GM21786 (cell line): ENCODE measurements around the gene SULT2B1.
"Not testable (repeated sequence)": the region's sequence is repeated elsewhere in the genome, so short reads cannot be mapped to it uniquely, and the experiment has no call there.

Source experiments
- ATAC-seq: cut with Tn5 transposase; IDR thresholded peaks from one replicate; pipeline ENCODE4 v1.9.1; 2021; ENCODE audit not compliant: unreplicated experiment

Gene SULT2B1

DNA sequence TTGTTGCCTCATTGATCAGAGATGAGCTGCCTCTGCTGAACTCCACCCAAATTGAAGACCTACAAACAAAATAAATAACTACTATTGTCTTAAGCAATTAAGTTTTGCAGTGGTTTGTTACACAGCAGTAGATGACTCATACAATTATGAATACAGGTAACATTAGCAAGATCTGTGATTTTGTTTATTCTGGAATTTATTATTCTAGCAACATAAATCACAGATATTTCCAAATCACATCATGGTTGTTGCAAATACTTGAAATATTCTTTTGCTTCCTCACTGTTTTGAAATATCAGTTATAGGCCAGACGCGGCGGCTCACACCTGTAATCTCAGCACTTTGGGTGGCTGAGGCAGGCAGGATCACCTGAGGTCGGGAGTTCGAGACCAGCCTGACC, 27.2 kb upstream of the SULT2B1 start:
- ATAC-seq = no peak

DNA sequence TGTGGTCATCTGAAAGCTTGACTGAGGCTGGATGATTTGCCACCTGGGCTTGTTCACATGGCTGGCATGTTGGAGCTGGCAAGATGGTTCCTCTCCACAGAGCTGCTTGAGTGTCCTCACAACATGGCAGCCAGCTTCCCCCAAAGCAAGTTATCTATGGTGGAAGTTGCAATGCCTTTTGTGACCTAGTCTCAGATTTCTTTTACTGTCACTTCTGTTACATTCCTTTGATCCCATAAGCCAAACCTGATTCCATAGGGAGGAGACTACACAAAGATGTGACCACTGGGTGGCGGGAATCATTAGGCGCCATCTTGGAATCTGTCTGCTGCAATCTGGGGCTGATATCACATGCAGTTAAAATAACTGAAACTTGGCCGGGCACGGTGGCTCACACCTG, 22.8 kb upstream of the SULT2B1 start:
- ATAC-seq = no peak

DNA sequence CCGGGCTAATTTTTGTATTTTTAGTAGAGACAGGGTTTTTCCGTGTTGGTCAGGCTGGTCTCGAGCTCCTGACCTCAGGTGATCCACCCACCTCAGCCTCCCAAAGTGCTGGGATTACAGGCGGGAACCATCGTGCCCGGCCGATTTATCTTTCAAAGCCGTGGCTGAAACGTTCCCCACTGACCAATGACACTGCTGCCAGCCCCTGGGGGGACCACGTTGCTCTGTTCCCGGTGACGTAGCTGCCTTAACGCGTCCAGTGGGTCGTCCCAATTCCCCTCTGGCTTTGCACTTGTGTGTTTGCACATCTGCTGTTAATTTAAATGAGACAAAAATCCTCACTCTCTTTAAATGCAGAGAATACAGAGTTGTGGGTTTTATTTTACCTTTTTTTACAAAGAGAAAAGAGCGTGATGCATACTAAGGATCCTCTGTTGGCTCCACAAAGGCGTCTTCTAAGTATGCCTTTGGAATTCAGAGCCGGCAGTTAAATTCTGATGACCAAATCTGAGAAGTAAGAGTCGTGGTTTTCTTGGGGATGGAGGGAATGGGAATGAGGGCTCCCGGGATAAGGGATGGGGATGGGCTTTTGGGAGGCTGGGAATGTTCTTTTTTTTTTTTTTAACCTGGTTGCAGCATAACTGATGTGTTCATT, 21.8 kb upstream of the SULT2B1 start:
- ATAC-seq = no peak

DNA sequence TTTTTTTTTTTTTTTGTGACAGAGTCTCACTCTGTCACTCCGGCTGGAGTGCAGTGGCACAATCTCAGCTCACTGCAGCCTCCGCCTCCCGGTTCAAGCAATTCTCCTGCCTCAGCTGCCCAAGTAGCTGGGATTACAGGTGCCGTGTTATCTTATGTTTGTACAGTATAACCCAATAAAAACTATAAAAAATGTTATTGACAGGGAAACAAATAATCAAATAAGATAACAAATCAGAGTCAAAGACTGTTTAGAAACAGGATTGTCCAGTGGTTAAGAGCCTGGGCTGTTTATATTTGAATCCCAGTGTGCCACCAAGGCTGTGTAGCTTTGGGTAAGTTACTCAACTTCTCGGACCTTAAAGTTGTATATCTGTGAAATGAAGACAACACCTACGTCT, 21.2 kb upstream of the SULT2B1 start:
- no peak for ATAC-seq

DNA sequence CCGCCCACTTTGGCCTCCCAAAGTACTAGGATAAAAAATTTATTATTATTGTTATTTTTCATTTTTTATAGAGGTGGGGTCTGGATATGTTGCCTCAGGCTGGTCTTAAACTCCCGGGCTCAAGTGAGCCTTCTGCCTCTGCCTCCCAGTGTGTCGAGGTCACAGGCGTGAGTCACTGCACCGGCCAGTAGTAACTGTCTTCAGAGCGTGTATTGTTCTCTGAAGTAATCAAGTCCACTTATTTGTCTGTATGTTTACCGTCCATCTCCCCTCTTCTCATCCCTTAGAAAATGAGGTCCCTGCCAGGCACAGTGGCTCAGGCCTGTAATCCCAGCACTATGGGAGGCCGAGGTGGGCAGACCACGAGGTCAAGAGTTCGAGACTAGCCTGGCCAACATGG, 18.2 kb upstream of the SULT2B1 start:
- no peak for ATAC-seq

DNA sequence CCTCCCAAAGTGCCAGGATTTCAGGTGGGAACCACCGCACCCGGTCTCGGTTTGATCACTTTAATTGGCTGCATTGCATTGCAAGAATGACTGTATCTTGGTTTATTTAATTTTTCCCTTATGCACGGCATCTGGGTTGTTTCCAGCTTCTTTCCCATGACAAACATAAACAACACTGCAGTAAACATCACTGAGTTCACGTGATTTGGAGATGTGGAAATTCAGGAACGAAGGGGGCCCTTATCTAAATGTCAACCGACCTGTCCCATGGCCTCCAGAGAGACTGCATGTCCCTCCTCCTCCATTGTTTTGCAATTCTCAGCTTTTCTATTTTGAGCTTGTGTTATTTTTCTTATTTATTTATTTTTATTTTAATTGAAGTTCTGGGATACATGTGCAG, 14.4 kb upstream of the SULT2B1 start:
- no peak for ATAC-seq

DNA sequence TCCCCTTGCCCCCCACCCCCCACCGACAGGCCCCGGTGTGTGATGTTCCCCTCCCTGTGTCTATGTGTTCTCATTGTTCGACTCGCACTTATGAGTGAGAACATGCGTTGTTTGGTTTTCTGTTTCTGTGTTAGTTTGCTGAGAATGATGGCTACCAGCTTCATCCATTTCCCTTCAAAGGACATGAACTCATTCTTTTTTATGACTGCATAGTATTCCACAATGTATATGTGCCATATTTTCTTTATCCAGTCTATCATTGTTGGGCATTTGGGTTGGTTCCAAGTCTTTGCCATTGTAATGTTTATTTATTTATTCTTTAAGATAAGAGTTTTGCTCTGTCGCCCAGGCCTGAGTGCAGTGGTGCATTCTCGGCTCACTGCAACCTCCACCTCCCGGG, 13.9 kb upstream of the SULT2B1 start:
- ATAC-seq = not testable (repeated sequence)

DNA sequence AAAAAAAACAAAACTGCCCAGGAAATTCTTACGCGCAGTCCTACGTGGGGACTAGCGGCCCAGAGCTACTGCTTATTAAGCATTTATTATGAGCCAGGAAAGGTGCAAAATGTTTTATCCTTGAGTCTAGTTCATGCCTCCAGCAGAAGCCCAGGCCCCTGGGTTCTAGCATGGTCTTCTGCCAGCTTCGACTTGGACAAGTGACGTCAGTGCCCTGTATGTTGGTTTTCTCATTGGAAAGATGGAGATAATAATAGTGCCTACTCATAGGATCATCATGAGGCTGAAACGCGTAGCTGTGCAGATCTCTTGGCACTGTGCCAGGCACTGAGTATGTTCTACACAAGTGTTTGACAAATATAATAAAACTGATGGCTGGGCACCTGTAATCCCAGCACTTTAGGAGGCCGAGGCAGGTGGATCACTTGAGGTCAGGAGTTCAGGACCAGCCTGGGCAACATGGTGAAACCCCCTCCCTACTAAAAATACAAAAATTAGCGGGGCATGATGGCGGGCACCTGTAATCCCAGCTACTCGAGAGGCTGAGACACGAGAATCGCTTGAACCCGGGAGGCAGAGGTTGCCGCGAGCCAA, 12.4 kb upstream of the SULT2B1 start:
- ATAC-seq = no peak

DNA sequence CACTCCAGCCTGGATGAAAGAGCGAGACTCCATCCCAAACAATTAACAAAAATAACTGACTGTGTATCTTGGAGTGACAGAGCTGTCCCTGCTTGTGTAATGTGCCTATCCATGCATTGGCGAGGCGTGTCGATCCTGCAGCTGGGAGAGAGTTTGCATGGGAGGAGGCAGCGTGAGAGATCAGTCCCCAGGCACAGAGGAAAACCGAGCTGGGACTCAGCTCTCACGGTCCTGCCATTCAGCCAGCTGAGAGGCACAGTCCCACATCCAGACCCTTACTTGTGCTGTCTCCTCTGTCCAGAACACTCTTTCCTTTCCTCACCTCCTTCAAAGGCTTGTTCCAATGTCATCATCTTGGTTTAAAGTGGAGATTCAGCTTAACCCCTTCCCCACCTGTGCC, 11.9 kb upstream of the SULT2B1 start:
- ATAC-seq = no peak

DNA sequence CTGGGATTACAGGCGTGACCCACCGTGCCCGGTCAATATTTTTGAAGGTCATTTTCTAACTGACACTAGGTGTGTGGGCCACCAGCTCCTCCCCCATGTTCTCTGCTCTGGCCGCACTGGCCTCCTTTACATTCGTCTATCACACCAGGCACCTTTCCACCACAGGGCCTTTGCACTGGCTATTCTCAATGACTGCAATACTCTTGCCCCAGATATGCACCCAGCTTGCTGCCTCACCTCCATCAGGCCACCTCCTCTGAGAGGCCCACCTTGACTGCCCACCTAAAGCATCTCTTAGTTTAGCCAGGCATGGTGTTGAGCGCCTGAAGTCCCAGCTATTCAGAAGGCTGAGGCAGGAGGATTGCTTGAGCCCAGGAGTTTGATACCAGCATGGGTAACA, 10.2 kb upstream of the SULT2B1 start:
- no peak for ATAC-seq

DNA sequence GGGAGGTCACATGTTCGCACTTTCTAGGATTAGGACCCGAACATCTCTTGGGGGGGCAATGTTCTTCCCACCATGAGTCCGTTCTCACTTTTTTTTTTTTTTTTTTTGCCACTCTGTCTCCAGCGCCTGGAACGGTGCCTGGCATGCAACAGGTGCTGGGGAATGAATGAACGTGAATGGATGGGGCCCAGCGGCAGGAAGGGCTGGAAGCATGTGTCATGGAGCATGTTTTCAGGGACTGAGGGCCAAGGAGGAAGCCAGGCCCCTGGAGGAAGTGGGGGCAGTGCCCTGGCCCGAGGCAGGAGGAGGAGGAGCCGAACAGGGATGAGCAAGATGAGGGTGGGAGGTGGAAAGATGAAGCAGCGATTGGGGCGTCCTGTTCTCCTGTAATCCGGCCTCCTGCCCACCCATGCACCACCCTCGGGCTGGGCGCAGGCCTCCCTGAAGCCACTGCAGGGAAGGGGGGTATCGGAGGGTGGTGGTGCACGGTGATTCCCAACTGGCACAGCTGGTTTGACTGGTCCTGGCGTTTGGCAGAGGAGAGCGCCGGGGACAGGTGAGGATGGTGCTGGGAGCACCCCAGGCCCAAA, 8.8 kb upstream of the SULT2B1 start:
- ATAC-seq = no peak

DNA sequence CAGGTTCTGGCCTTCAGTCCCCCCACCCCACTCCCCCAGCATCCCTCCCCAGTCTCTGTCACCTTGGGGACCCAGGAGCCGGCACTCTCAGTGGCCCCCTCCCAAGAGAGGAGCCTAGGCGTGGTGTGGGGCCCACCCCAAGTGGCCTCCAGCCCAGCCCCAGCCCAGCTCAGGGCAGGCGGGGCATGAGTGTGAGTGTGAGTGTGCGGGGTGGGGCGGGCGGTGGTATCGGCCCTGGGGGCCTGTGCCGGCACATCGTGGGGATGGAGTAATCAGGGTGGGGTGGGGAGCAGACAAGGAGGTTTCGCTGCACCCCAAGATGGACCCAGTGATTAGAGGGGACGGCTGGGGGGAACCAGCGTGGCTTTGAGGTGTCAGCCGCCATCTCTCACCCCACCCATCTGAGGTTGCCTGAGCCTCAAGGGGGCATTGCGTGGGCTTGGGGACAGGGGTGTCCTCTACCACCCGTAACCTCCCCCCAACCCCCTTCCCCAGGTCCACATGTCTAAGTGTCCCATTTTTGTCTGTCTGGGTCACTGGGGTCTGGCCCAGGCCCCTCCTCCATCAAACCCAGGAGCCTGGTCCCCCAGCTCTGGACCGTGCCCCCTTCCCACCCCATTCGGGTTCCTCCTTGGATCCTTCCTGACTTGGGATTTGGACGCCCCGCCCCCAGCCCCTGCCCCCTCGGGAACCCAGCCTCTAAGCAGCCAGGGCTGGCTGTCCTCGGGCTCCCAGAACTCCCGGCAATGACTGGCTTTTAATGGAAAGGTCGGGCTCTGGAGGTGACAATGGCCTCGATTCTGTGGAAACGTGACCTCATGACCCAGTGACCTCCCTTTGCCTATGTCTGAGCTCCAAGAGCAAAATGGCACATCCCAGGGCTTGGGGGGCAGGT, 6.9 kb upstream of the SULT2B1 start:
- no peak for ATAC-seq

DNA sequence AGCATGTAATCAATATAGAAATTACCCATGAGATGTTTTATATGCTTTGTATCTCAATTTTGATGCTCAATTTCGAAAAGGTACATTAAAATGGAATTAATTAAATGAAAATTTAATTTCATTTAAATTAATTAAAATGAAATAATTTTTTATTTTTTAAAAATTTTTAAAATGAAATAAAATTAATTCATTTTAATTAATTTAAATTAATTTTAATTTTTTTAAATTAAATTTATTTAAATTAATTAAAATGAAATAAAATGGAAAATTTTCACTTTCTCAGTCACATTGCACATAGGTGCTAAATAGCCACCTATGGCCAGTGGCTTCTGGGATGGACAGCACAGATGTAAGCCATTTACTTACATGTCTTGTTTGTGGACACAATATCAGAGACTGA, 4.2 kb upstream of the SULT2B1 start:
- ATAC-seq = no peak

DNA sequence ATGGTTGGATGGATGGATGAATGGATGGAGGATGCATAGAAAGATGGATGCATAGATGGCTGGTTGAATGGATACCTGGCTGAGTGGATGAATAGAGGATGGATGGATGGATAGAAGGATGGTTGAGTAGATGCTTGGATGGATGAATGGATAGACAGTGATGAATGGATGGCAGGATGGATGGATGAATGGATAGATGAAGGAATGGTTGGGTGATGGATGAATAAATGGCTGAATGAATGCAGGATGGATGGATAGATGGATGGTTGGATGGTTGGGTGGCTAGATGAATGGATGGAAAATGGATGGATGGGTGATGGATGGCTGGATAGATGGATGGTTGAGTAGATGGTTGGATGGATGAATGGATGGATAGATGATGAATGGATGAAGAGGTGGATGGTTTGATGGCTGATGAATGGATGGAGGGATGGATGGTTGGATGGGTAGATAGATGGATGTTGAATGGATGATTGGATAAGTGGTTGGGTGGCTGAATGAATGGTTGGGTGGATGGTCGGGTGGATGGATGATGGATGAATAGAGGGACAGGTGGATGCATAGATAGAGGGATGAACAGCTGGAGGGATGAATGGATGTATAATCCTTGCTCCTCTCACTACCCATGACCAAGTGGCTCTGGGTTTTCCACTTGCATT, 3.6 kb upstream of the SULT2B1 start:
- ATAC-seq = no peak

DNA sequence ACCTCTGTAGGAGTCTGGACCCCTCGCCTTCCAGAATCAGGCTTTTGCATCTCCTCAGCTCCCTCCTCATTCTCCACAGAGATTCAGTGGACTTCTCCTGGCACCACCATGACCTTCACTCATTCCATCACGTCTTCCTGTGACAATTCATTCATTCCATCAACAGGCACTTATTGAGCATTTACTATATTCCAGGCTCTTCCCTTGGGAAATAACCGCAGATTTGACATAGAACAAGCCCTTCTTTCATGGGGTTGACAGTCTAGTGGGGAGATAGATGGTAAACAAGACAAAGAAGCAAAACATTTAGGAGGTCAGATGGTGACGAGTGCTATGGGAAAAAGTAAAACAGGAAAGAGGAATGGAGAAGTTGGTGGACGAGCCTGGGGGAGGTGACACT, 2.6 kb upstream of the SULT2B1 start:
- no peak for ATAC-seq

DNA sequence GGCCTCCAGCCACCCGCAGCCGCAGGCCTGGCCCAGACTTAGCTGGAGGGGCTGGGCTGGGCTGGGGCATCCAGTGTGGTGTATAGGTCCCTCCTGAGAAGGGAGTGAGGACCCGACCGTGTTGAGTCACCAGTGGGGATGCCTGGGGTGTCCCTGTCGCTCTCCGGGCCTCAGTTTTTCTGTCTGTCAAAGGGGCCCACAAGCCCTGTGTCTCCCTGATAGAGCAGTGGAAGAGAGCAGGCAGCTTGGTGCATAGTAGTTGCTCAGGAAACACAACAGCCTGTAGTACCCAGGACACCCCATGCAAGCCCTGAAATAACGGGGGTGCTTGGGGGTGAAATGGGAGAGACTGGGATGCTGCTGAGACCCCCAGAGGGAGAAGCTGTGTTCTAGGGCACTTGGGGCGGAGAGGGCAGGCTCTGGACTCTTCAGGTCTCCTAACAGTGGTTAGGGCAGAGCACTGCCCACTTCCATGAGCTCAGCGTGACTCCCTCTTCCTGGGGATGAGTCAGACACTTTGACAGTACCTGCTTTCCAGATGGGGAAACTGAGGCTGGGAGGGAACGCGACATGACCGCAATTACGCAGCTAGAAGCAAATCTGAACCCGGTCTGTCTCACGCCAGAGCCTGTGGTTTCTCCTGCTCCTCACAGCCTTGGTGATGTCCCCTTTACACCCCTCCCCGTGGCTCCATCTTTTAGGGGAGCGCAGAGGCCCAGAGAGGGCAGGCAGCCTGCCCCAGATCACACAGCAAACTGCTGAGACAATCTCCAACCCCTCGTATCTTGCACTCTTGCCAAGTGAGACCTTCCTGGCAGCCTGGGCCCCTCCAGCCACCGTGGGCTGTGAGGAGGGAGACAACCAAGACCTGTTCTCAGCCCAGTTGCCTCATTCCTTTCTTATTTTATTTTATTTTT, 692 bp downstream of the SULT2B1 start:
- ATAC-seq = no peak

DNA sequence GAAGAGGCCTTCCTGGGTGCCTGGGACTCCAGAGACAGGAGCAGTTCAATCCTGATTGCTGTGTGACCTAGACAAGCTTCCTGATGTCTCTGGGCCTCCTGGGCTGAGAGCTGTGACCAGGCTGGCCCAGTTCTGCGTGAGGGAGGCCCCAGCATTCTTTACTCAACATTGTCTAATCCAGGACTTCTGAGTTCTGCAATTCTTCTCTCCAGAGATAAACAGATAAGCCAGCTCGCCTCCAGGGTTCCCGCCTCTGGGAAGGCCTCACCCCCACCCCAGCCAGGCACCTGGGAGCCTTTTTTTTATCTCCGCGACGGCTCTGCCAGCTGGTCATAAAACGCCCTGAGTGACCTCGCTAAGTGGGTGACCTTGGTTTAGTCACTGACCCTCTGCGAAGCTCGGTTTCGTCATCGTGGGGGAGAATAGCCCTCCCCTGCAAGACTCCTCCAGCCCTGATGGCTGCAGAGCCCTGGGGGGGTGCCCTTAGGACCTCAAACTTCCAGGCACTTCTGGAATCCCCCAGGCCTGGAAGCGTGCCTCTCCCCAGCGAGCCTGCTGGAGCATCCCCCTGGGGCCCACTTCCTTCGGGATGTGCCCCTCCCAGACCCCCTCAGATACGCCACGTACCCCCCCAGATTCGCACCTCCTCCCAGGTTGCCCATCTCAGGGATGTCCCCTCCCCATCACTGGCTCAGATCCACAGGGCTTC, 1.9 kb downstream of the SULT2B1 start:
- ATAC-seq = no peak

DNA sequence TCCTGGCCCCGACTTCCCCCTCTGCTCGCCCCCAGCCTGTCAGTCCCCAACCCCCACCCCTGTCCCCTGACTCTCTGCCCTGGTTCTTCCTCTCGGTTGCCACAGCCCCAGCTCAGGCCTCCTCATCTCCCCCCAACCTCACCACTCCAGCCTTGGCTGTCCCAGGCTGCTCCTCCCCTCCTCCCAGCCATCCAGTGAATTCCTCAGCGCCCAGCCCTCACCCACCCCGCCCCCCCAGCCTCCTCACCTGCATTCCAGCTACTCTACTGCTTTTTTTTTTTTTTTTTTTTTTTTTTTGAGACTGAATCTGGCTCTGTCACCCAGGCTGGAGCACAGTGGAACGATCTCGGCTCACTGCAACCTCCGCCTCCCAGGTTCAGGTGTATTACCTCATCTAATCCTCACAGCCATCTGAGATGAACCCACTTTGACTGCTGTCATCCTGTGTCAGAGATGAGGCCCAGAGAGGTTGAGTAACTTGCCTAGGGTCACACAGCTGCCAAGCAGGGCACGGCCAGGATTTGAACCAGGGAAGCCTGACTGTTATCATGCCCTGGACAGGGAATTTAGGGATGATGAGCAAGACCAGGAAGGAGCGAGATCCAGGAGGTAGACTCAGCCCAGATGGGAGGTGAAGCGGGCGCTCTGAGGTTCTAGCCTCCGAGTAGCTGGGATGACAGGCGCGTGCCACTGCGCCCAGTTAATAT, 2.6 kb downstream of the SULT2B1 start:
- ATAC-seq = no peak

DNA sequence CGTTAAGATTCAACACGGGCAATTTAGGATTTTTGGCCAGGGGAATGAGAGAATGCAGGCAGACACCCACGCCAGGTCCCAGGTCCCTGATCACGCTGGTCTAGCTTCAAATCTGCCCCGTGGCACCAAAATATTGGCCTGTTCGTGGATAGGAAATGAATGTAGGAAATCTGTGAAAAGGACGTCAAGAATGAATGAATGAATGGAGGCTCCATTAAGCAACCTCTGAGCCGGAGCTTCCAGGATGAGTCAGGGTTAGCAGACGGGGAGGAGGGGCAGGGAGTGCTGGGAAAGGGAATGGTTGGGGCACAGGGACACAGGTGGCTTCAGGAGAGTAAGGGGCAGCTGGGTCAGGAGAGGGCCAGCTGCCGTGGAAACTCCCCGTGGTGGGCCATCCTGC, 4.2 kb downstream of the SULT2B1 start:
- ATAC-seq = no peak
